ENCODE measurements around the gene AGO1.

Gene AGO1

DNA sequence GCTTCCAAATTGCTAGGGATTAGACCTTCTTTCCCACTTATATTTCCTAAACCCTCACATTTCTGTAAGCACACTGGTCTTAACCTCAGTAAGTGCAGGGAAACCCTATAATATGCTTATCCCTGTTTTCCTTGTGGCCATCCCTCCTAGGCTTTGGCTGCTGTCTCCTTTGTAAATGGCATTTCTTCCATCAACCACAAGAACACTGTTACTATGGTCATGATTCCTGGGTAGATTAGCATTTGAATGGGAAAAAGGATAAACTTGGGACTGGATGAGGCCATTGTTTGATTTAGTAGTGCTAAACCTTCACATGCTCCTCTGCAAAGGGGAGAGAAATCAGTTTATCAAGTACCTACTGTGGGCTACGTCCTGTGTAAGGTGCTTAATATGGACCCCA is 31.7 kb downstream of the AGO1 start:
- Histone ChIP-seq H4K20me1 (ENCODE audit: insufficient read depth, low read length, poor library complexity, severe bottlenecking) (no peaks in the 10 kb centered on the region), H3K36me3 (ENCODE audit: insufficient read depth, low read length) (peaks cover 73% of the 10 kb centered on the region; the same call in 1 of the 2 replicates), H3K9ac (ENCODE audit: low read depth, low read length, poor library complexity, severe bottlenecking) (no peak overlapping the region), H3K4me3 (ENCODE audit: low read length, poor library complexity, severe bottlenecking) (no peak overlapping the region), H3K9me3 (ENCODE audit: insufficient read depth, low read depth, low read length) (no peaks in the 10 kb centered on the region), H3K9me2 (replicated peaks; ENCODE audit: low read depth, low read length) (no peaks in the 10 kb centered on the region), H3K4me1 (ENCODE audit: insufficient read depth, low read length, poor library complexity, severe bottlenecking) (no peaks in the 10 kb centered on the region), H3F3A (ENCODE audit: low read depth) (no peaks in the 10 kb centered on the region), H3K4me2 (ENCODE audit: low read depth, low read length, poor library complexity, severe bottlenecking) (no peak overlapping the region), H2AFZ (ENCODE audit: low read length) (no peak overlapping the region), H3K79me2 (ENCODE audit: insufficient read depth, low read length) (no peaks in the 10 kb centered on the region), H3K27me3 (ENCODE audit: insufficient read depth, low read length, poor library complexity, severe bottlenecking) (no peaks in the 10 kb centered on the region)
- no peak for TF ChIP-seq EZH2phosphoT487 (IDR thresholded peaks at IDR 0.05; ENCODE audit: borderline replicate concordance)
- TF ChIP-seq CTCF (conservative IDR thresholded peaks at IDR 0.05; ENCODE audit: low read length), result no peak

DNA sequence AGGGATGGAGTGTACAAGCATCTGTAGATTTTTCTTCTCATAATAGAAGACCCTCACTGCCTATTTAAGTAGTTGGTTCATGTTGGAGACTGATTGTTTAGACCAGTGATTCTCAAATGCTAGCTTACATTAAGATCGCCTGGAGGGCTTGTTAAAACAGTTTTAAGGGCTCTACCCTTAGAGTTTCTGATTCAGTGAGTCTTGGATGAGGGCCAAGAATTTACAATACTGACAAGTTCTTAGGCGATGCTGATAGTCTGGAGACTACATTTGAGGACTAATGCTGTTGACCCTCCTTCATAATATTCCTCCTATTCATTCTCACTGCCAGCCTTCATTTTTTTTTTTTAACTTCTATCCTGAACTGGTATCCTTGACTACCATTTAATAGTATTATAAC is 32.7 kb downstream of the AGO1 start:
- Histone ChIP-seq H3F3A (ENCODE audit: low read depth) (no peaks in the 10 kb centered on the region), H3K4me1 (ENCODE audit: insufficient read depth, low read length, poor library complexity, severe bottlenecking) (no peaks in the 10 kb centered on the region), H4K20me1 (ENCODE audit: insufficient read depth, low read length, poor library complexity, severe bottlenecking) (no peaks in the 10 kb centered on the region), H3K4me3 (ENCODE audit: low read length, poor library complexity, severe bottlenecking) (no peak overlapping the region), H3K9me2 (replicated peaks; ENCODE audit: low read depth, low read length) (no peaks in the 10 kb centered on the region), H3K4me2 (ENCODE audit: low read depth, low read length, poor library complexity, severe bottlenecking) (no peak overlapping the region), H3K9ac (ENCODE audit: low read depth, low read length, poor library complexity, severe bottlenecking) (no peak overlapping the region), H3K27me3 (ENCODE audit: insufficient read depth, low read length, poor library complexity, severe bottlenecking) (no peaks in the 10 kb centered on the region), H2AFZ (ENCODE audit: low read length) (no peak overlapping the region), H3K9me3 (ENCODE audit: insufficient read depth, low read depth, low read length) (no peaks in the 10 kb centered on the region), H3K79me2 (ENCODE audit: insufficient read depth, low read length) (no peaks in the 10 kb centered on the region), H3K36me3 (ENCODE audit: insufficient read depth, low read length) (peaks cover 78% of the 10 kb centered on the region; the same call in 1 of the 2 replicates)
- TF ChIP-seq EZH2phosphoT487 (IDR thresholded peaks at IDR 0.05; ENCODE audit: borderline replicate concordance) (no peak), CTCF (conservative IDR thresholded peaks at IDR 0.05; ENCODE audit: low read length) (no peak)

GRCh38 chr1:35923791-35924221 is 40.8 kb downstream of the AGO1 start:
- H3K9ac ChIP-seq (ENCODE audit: low read depth, low read length, poor library complexity, severe bottlenecking), result no peak overlapping the region
- no peak overlapping the region for H2AFZ ChIP-seq (ENCODE audit: low read length)
- H3K4me3 ChIP-seq (ENCODE audit: low read length, poor library complexity, severe bottlenecking), result no peak overlapping the region
- no peak overlapping the region for H3K4me2 ChIP-seq (ENCODE audit: low read depth, low read length, poor library complexity, severe bottlenecking)
- H3K79me2 ChIP-seq (ENCODE audit: insufficient read depth, low read length), result no peaks in the 10 kb centered on the region
- H3K27me3 ChIP-seq (ENCODE audit: insufficient read depth, low read length, poor library complexity, severe bottlenecking), result no peaks in the 10 kb centered on the region
- TF ChIP-seq EZH2phosphoT487 (IDR thresholded peaks at IDR 0.05; ENCODE audit: borderline replicate concordance) (no peak), CTCF (conservative IDR thresholded peaks at IDR 0.05; ENCODE audit: low read length) (no peak)
- H3K4me1 ChIP-seq (ENCODE audit: insufficient read depth, low read length, poor library complexity, severe bottlenecking), result no peaks in the 10 kb centered on the region
- no peaks in the 10 kb centered on the region for H3K9me2 ChIP-seq (replicated peaks; ENCODE audit: low read depth, low read length)
- no peaks in the 10 kb centered on the region for H3F3A ChIP-seq (ENCODE audit: low read depth)
- H3K9me3 ChIP-seq (ENCODE audit: insufficient read depth, low read depth, low read length), result no peaks in the 10 kb centered on the region
- H4K20me1 ChIP-seq (ENCODE audit: insufficient read depth, low read length, poor library complexity, severe bottlenecking), result no peaks in the 10 kb centered on the region
- H3K36me3 ChIP-seq (ENCODE audit: insufficient read depth, low read length), result peaks cover 22% of the 10 kb centered on the region; the same call in 1 of the 2 replicates

Data from Loucy (cell line).